VCaP (cell line): ENCODE results near the gene AP4M1.
"Not testable (repeated sequence)": the region's sequence is repeated elsewhere in the genome, so short reads cannot be mapped to it uniquely, and the experiment has no call there.

Source experiments
- H3K27ac ChIP-seq: fragments of 450-650 bp; 2 replicates; pipeline ENCODE4 v1.5.1; 2017
- CTCF ChIP-seq: fragments of 450-650 bp; conservative IDR thresholded peaks from 2 replicates; pipeline ENCODE4 v1.5.1; 2017; ENCODE audit warnings: mild to moderate bottlenecking, moderate library complexity

The AP4M1 gene

DNA sequence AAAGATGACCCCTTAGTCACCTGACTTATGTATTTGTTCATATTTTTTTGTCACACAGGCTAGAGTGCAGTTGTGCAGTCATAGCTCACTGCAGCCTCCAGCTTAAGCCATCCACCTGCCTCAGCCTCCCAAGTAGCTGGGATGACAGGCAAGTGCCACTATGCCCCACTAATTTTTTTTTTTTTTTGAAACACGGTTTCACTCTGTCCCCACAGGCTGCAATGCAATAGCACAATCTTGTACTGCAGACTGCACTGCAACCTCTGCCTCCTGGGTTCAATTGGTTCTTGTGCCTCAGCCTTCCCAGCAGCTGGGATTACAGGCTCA is 27.2 kb downstream of the AP4M1 start:
- peak overlapping the region; percentile 99; the same call in 1 of the 2 replicates for H3K27ac ChIP-seq
- TF ChIP-seq CTCF, result no peak

- not testable (repeated sequence) for H3K27ac ChIP-seq
These were observed 28.8 kb downstream of the AP4M1 start for GRCh38 chr7:100130220-100130607.

GRCh38 chr7:100130608-100131453 is 29.4 kb downstream of the AP4M1 start:
- peak; percentile 92 for TF ChIP-seq CTCF
- no peak overlapping the region for H3K27ac ChIP-seq

- no peak overlapping the region for H3K27ac ChIP-seq
- no peak for TF ChIP-seq CTCF
These were observed 30.7 kb downstream of the AP4M1 start for GRCh38 chr7:100132126-100132525.

GRCh38 chr7:100132697-100133151 is 31.3 kb downstream of the AP4M1 start:
- TF ChIP-seq CTCF, result peak; percentile 97
- H3K27ac ChIP-seq, result no peak overlapping the region

DNA sequence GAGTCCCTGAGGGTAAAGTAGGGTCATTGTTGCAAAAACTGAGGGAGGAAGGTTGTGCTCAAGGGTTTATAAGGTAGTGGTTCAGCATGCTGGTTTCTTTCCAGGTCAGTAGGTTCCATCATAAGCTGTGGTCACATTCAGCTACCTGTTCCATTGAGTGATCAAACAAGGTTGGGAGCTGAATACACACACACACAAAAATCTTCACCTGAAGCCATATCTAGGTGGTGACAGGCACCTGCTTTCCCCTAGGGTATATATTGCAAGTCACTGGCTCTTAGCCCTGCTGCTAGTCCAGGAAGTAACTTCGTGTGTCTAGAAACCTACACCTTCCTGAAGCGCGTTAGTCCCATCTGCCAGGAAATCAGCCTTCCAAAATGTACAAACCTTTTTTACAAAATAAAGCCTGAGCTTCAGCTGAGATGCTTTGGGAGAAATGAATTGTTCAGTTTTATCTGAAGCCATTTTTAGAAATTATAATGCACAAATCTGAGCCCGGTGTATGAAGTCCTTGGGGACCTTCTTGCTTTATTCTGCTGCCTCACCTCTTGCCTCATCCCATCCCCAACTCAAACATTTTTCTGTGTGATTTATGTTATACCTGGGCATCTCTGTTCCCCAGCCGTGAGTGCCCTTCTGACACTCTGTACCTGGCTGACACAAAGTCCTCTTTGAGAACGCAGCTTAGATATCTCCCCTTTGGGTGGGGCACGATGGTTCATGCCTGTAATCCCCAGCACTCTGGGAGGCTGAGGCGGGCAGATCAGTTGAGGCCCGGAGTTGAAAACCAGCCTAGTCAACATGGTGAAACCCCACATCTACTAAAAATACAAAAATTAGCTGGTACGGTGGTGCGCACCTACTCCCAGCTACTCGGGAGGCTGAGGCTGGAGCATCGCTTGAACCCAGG is 36.7 kb downstream of the AP4M1 start:
- TF ChIP-seq CTCF, result no peak
- H3K27ac ChIP-seq, result peak overlapping the region; percentile 23

DNA sequence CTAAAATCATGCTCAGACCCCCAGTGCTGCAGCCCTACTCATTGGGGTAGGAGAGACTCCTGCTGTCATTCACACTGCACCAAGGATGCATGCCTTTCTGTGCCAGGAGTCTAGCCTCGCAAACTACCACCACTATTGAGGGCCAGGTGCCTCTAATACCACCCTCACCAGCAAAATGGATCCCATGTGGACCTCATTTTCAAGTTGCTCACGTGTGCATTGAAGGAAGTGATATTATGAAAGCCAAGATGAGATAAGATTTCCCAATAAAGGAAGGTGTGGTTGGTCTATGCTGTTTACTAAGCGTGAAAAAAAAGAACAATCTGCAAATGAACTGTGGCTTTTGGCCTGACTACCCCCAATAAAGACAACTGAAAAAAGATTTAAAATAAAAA is 40.1 kb downstream of the AP4M1 start:
- no peak for TF ChIP-seq CTCF
- H3K27ac ChIP-seq, result no peak overlapping the region
